Kidney tubule cell (primary cell): ENCODE data around the gene C1GALT1C1L.
"Not testable (repeated sequence)": the region's sequence is repeated elsewhere in the genome, so short reads cannot be mapped to it uniquely, and the experiment has no call there.

ENCODE experiments used
- DNase-seq: peaks from one replicate; pipeline ENCODE4 v3.0.0-alpha.2; 2018; ENCODE audit warnings: low spot score

C1GALT1C1L gene

DNA sequence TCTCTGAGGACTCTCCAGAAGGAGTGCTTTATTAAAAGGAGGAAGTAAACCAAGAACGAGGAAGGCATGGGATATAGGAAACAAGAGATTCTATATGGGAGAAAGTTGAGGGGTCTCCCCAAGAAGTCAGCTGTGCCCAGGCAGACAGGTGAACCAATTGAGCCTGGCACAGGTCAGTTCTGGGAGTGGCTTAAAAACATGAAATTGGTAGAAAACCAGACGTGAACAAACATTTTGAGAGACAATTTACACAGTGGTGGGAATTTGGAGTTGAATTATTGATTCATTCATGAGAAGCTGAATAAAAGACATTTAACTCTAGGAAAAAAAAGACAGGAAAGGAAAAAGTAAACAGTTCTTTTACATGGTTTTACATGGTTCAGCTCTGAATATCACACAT lies 22.7 kb downstream of the C1GALT1C1L start:
- DNase-seq: no peak

GRCh38 chr2:43648994-43649701 lies 27.1 kb downstream of the C1GALT1C1L start:
- DNase-seq: no peak

GRCh38 chr2:43643680-43644079 lies 32.5 kb downstream of the C1GALT1C1L start:
- DNase-seq: no peak

- DNase-seq: no peak
Measured at GRCh38 chr2:43642363-43642762, 33.9 kb downstream of the C1GALT1C1L start.

- DNase-seq: peak; percentile 89
Measured at GRCh38 chr2:43637030-43637803, 39.0 kb downstream of the C1GALT1C1L start, which contains the start of gene PLEKHH2. TSS of gene PLEKHH2 (plus strand) at chr2:43637260. CDS start at chr2:43644674, 7,414 bp downstream.

DNA sequence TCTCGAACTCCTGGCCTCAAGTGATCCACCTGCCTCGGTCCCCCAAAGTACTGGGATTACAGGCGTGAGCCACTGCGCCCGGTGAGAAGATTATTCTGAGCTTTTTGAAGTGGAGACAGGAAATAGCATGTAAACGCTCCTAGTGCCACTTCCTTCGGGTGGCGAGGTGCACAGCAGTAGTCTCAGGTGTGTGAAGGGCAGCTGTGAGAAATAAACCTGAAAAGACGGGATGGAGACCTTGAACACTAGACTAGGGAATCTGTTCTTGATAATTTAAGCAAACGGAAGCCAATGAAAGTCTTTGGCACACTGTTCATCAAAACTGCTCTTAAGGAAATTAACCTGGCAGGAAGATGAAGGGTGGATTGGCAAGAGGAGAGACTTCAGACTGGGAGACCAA lies 39.6 kb downstream of the C1GALT1C1L start:
- DNase-seq: no peak

DNA sequence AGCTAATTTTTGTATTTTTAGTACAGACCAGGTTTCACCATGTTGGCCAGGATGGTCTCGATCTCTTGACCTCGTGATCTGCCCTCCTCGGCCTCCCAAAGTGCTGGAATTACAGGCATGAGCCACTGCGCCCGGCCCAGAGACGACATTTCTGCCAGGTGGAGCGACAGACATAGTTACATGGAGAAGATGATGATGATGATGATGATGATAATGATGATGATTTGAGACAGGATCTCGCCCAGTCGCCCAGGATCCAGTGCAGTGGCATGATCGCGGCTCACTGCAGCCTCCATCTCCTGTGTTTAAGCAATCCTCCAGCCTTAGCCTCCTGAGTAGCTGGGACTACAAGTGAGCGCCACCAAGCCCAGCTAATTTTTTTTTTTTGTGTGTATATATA lies 40.1 kb downstream of the C1GALT1C1L start:
- not testable (repeated sequence) for DNase-seq

- peak; percentile 68 for DNase-seq
Measured at GRCh38 chr2:43634604-43635306, 41.5 kb downstream of the C1GALT1C1L start.

DNA sequence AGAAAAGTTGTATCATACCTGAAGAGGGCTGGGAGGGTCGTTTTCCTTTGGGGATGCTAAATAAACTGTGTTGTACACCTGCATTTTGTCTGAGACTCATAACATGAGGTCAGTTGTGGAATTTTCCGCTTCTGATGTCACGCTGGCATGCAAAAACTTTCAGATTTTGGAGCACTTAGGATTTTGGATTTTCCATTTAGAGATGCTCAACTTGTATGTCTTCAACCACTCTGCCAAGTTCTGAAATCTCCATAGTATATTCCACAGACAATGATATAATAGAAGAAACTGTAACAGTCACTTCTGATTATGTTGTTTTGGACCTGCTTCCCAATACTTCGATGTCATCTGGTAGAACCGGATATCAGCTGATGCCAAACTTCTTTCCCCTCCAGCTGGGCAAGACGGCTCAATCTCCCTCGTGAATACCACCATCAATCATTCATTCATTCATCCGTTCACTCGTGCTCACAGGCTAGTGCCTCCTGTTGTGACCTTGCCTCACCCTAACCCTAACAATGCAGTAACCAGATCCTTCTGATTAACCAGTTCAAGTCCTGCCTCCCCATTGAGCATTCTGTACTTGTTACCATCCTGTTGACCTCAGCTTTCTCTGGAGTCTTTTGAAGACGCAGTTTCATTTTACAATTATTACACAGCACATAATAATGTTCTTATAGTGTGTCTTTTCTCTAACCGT lies 44.5 kb downstream of the C1GALT1C1L start:
- no peak for DNase-seq
